ENCODE results near the gene ARHGEF1.
A peak's percentile ranks its signal among the peaks of the same experiment; 100 is the strongest.

ARHGEF1 gene

DNA sequence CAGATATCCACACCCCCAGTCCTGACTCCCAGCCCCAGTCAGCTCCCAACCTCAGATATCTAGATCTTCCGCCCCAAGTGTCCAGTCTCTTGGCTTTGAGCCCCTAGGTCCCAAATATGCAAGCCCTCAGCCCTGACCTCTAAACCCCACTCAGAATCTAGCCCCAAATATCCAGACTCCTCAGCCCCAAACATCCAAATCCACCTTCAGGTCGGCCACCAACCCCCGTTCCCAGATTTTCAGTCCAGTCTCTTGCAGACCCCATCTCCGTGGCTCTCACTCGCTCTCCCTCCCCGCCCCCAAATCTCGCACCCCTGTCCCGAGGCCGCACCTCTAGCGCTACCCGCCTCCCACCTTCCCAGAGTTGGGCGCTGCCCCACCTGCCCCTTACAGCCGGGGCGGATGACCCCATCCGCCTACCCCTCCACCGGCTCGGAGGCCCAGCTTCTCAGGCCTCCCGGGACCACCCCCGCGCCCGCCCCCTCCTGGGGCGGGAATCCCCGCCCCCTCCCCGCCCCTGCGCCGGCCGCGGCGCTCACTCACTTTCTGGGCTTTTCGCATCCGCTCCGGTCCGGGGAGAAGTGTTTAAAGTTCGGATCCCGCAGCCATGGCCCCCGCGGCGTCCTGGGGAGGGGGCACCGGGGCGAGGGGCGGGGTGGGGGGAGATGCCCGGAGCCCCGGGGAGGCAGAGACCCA is 44.7 kb downstream of the ARHGEF1 start:
- Mint-ChIP-seq H3K4me1 (ENCODE audit: low read depth) (peaks cover 21% of the 10 kb centered on the region), H3K4me3 (peak overlapping the region; percentile 81), H3K9me3 (no peaks in the 10 kb centered on the region), H3K27ac (no peak overlapping the region), H3K27me3 (ENCODE audit: low read depth) (peaks cover 23% of the 10 kb centered on the region), H3K36me3 (ENCODE audit: low read depth) (peaks cover 4% of the 10 kb centered on the region)
- no peak for DNase-seq (ENCODE audit: low spot score)

DNA sequence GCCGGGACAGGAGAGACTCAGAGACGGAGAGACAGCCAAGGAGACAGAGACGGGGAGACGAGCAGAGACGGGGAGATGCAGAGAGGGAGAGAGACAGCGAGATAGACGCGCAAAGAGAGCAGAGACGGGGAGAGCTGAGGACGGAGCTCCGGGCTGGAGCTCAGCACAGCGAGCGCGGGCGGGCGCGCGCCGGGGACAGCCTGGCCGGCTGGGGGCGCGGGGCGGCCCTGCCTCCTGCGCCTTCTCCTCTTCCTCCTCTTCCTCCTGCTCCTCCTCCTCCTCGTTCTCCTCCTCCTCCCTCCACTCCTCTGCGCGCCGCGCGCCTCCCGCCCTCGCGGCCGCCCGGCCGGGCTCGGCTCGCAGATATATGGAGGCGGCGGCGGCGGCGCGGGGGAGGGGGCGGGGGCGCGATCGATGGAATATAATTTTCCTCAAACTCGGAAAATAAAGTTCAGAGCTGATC is 45.3 kb downstream of the ARHGEF1 start, which contains the start of gene ERFL:
ERFL (minus strand) TSS at position 229 of the 463 bp plus-strand sequence. CDS start 15,530 bp downstream, outside the sequence.
- peaks cover 18% of the 10 kb centered on the region for H3K4me1 Mint-ChIP-seq (ENCODE audit: low read depth)
- no peaks in the 10 kb centered on the region for H3K9me3 Mint-ChIP-seq
- DNase-seq (ENCODE audit: low spot score): peak; percentile 37
- H3K27me3 Mint-ChIP-seq (ENCODE audit: low read depth): peaks cover 22% of the 10 kb centered on the region
- H3K27ac Mint-ChIP-seq: peak within 1 kb of the TSS; percentile 57
- peaks cover 4% of the 10 kb centered on the region for H3K36me3 Mint-ChIP-seq (ENCODE audit: low read depth)
- H3K4me3 Mint-ChIP-seq: peak within 1 kb of the TSS; percentile 81

DNA sequence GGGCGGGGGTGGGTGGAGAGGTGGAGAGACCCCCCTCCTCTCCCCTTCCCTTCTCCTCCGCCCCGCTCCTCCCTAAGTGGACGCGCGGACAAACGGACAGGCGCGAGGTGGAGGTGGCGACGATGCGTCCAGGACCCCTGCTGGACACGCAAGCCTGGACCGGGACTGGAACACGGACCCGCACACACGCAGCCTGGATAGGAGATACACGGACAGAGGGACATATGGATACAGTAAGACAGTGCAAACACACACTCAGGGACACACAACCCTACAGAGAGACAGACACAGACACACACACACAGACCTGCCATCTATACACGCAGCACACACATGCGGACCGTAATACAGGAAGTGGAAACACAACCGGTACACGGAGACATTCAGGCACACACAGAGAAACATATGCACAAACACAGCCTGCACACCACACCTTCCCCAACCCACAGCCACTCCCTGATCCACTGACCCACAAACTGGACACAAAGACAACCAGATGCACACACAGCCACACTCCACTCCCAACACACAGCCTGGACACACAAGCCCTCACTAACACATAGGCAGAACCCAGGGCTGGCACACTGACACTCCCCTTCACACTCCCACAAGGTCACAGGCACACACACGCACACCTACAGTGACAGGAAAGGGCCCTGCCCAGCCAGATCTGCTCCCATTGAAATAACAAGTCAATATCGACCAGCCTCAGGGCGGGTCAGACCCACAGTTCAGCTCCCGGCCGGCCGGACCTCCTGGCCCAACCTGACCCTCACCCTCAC is 46.0 kb downstream of the ARHGEF1 start:
- H3K27ac Mint-ChIP-seq: peak overlapping the region; percentile 41
- no peaks in the 10 kb centered on the region for H3K9me3 Mint-ChIP-seq
- no peak for DNase-seq (ENCODE audit: low spot score)
- H3K4me1 Mint-ChIP-seq (ENCODE audit: low read depth): peaks cover 21% of the 10 kb centered on the region
- peak overlapping the region; percentile 77 for H3K4me3 Mint-ChIP-seq
- peaks cover 4% of the 10 kb centered on the region for H3K36me3 Mint-ChIP-seq (ENCODE audit: low read depth)
- peaks cover 26% of the 10 kb centered on the region for H3K27me3 Mint-ChIP-seq (ENCODE audit: low read depth)

DNA sequence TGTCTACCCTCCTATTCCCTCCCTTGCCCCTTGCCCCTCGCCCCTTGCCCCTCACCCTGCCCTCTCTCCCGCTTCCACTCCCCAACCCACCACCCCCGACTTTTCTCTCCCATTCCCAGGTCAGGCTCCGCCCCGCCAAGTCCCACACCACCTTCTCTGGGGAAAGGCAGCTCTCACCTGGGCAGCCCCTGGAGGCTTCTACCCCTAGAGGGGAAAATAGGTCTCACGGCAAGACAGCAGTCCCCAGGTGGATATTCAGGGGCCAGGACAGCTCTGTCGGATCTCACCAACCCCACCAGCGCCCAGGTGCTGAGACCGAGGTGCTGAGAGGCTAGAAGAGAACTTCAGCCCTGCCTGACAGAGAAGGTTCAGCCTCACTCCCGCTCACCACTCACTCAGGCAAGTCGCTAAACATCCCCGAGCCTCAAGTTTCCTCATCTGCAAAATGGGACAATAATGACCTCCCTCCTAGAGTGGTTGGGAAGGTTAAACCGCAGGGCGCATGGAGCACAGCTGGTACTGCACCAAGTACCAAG is 46.6 kb downstream of the ARHGEF1 start:
- DNase-seq (ENCODE audit: low spot score): no peak
- peak overlapping the region; percentile 41 for H3K27ac Mint-ChIP-seq
- peaks cover 29% of the 10 kb centered on the region for H3K27me3 Mint-ChIP-seq (ENCODE audit: low read depth)
- peak overlapping the region; percentile 77 for H3K4me3 Mint-ChIP-seq
- no peaks in the 10 kb centered on the region for H3K9me3 Mint-ChIP-seq
- peaks cover 25% of the 10 kb centered on the region for H3K4me1 Mint-ChIP-seq (ENCODE audit: low read depth)
- peaks cover 4% of the 10 kb centered on the region for H3K36me3 Mint-ChIP-seq (ENCODE audit: low read depth)

DNA sequence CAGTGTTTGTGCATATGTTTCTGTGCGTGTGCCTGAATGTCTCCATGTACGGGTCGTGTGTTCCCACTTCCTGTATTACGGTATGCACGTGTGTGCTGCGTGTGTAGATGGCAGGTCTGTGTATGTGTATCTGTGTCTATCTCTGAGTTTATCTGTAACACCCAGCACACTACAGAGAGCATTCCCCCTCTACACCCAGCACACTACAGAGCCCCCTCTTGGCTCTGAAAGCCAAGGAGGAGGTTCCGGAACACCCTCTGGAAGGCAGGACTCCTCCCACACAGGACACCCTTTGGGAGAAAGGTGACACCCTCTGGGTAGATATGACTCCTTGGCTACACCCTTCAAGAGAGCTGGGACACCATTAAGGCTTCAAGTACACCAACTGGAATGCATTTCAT is 47.3 kb downstream of the ARHGEF1 start:
- H3K4me1 Mint-ChIP-seq (ENCODE audit: low read depth): peaks cover 32% of the 10 kb centered on the region

DNA sequence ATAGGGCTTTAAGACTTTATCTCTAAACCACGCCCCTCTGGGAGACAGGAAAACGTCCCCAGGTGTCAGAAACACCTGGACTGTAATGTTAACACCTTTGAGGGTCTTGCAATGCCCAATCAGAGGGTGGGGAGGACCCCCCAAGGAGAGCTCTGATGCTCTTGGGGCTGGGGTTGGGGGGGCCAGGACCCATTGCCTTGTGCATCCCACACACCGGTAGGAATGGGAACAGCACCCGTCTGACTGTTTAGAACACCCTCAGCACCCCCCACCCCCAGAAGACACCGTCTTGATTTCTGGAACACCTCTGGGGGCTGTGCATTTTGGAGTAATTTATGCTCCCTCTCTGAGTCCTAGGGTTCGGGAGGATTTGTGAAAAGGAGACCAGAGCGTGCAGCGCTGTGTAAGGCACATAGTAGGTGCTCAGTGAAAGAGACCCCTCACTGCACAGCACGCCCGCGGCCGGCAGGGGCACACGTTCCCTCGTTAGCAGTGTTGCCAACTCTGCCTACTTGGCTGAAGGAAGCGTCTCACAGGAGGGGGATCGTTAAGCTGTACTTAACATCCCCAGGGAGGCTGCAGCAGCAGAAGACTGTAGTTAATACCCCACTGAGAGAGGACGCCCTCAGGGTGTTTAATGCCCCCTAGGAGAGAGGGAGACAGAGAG is 48.1 kb downstream of the ARHGEF1 start:
- no peak for DNase-seq (ENCODE audit: low spot score)
- H3K4me1 Mint-ChIP-seq (ENCODE audit: low read depth): peaks cover 34% of the 10 kb centered on the region
- peaks cover 37% of the 10 kb centered on the region for H3K27me3 Mint-ChIP-seq (ENCODE audit: low read depth)
- peaks cover 4% of the 10 kb centered on the region for H3K36me3 Mint-ChIP-seq (ENCODE audit: low read depth)
- no peak overlapping the region for H3K27ac Mint-ChIP-seq
- no peaks in the 10 kb centered on the region for H3K9me3 Mint-ChIP-seq
- H3K4me3 Mint-ChIP-seq: no peak overlapping the region

More for the DNA sequence above, 47.3 kb downstream of the ARHGEF1 start:
- Mint-ChIP-seq H3K4me3 (peak overlapping the region; percentile 48), H3K27ac (no peak overlapping the region), H3K27me3 (ENCODE audit: low read depth) (peaks cover 35% of the 10 kb centered on the region), H3K9me3 (no peaks in the 10 kb centered on the region), H3K36me3 (ENCODE audit: low read depth) (peaks cover 4% of the 10 kb centered on the region)
- no peak for DNase-seq (ENCODE audit: low spot score)

DNA sequence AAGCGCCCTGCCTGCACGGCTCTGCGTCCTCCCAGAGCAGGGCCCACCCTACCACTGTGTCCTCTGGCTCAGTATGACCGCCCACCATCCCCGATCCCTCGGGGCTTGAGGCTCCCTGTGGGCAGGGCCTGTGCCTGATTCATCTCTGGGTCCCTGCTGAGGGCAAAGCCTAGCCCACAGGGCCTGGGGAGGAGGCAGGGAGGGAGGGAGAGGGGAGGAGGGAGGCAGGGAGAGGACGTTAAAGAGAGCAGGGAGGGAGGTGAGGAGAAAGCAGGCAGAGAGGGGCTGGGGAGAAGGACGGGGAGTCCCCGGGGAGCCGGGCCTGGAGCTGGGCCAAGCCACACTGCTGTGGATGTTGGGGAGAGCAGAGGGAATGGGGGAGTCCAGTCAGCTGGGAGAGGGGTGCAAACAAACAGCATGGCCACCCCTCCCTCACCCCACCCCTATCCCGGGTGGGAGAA is 49.3 kb downstream of the ARHGEF1 start:
- Mint-ChIP-seq H3K4me3 (no peak overlapping the region), H3K27ac (no peak overlapping the region), H3K4me1 (ENCODE audit: low read depth) (peaks cover 41% of the 10 kb centered on the region), H3K27me3 (ENCODE audit: low read depth) (peaks cover 44% of the 10 kb centered on the region), H3K9me3 (no peaks in the 10 kb centered on the region), H3K36me3 (ENCODE audit: low read depth) (peaks cover 4% of the 10 kb centered on the region)
- no peak for DNase-seq (ENCODE audit: low spot score)

DNA sequence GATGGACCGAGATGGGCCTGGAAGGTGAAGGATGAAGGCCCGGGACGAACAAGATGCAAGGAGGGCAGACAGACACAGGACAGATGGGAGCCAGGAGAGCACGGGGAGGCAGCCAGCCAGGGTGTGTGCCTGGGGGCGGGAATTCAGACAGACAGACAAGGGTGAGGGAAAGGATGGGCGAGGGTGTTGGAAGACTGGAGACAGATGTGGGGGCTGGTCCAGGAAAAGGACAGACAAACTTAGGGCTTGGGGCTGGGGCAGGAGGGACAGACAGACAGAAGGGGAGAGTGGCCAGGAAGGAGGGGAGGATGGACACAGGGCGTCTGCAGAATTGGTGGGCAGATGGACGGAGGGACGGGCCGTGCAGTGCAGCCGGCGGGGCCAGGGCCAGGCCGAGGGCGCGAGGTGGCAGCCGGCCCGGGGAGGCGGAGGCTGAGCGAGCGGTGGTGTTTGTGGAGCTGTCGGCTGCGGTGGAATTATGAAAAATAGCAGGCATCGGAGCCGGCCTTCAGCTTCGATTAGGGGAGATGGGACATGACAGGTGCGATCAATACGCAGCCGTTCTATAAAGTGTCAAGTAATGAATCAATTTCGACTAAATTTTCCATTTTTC is 49.8 kb downstream of the ARHGEF1 start:
- no peak for DNase-seq (ENCODE audit: low spot score)
- Mint-ChIP-seq H3K4me3 (no peak overlapping the region), H3K27me3 (ENCODE audit: low read depth) (peaks cover 46% of the 10 kb centered on the region), H3K27ac (no peak overlapping the region), H3K36me3 (ENCODE audit: low read depth) (peaks cover 4% of the 10 kb centered on the region), H3K9me3 (no peaks in the 10 kb centered on the region), H3K4me1 (ENCODE audit: low read depth) (peaks cover 43% of the 10 kb centered on the region)

DNA sequence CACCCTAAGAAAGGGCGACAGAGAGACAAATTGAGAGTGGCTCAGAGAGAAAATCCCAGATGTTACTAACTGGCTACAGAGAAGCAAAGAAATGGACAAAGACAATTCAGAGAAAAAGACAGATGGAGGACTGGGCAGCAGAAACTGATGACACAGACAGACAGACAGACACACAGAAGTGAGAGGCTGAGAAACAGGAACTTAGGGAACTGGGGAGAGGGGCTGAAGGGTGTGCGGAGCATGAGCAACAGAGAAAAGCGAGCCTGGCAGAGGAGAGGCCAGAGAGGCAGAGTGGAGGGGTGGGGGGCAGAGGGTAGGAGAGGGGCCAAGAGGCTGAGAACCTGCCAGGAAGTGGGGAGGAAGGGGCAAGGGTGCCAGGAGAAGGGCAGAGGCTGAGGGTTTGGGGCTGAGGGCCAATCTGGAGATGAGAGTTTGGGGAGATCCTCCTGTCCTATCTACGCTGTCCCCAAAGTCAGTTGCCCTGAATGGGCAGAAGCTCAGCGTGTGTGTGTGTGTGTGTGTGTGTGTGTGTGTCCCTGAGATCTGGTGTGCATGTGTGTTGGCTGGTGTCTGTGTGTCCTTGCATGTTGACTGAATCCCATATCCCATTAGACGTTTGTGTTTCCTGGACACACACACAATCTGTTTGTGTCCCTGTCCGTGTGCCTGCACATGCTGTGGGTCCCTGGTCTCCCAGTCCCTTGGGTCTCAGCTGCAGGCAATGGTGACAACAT is 50.9 kb downstream of the ARHGEF1 start:
- Mint-ChIP-seq H3K36me3 (ENCODE audit: low read depth) (peaks cover 4% of the 10 kb centered on the region), H3K4me3 (no peak overlapping the region), H3K27ac (peak overlapping the region; percentile 37), H3K27me3 (ENCODE audit: low read depth) (peaks cover 46% of the 10 kb centered on the region), H3K4me1 (ENCODE audit: low read depth) (peaks cover 41% of the 10 kb centered on the region), H3K9me3 (no peaks in the 10 kb centered on the region)
- no peak for DNase-seq (ENCODE audit: low spot score)

DNA sequence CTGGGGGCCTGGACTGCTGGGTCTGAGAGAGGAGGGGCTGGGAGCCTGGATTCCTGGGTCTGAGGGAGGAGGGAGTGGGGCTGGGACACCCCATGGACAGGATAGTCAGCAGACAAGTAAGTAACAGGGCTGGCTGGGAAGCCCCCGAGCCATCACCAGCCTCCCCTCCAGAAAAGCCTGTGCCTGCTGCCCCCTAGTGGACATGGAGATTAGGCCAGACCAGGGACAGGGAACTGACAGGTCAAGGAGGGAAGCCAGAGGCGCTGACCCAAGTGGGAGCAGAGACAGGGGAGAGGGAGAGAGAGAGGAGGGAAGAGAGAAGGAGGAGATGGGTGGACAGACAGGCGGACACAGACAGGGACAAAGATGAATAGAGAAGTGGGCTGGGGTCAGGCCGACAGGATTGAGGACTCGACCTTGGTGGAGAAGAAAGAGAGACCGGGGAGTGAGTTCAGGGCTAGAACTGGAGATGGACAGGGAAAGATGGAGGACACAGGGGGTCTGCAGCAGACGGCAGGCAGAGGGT is 51.9 kb downstream of the ARHGEF1 start:
- peak overlapping the region; percentile 20 for H3K4me3 Mint-ChIP-seq
- peak; percentile 61 for DNase-seq (ENCODE audit: low spot score)
- H3K9me3 Mint-ChIP-seq: no peaks in the 10 kb centered on the region
- peaks cover 42% of the 10 kb centered on the region for H3K27me3 Mint-ChIP-seq (ENCODE audit: low read depth)
- H3K27ac Mint-ChIP-seq: peak overlapping the region; percentile 38
- H3K4me1 Mint-ChIP-seq (ENCODE audit: low read depth): peaks cover 37% of the 10 kb centered on the region
- H3K36me3 Mint-ChIP-seq (ENCODE audit: low read depth): no peaks in the 10 kb centered on the region

DNA sequence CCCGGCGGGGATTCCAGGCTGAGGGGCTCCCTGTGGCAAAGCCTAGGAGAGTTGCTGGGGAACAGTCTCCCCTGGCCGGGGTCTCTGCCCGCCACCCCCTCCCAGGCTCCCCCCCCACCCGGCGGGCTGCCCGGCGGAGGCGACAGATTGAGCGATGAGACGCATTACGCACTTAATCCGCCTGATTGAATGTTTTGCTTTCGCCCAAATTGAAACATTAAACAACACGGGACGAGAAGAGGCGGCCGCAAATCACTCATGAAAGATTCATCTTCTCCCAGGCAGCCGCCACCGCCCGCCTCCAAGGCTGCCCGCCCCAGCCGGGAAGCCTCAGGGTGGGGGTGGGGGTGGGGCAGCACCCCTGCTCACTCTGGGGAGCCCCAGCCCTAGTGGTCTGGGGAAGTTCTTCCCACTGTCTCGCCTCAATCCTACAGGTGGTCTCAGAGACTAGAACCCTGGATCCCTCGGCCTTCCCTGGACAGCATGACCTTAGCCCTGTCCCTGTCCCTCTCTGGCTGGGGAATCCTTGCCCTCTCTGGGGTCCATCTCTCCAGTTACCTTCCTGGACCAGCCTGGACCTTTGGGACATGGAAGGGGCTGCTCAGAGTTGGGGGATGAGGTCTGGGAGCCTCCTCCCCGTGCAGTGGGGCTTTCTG is 52.9 kb downstream of the ARHGEF1 start:
- Mint-ChIP-seq H3K27me3 (ENCODE audit: low read depth) (peaks cover 35% of the 10 kb centered on the region), H3K4me3 (no peak overlapping the region), H3K4me1 (ENCODE audit: low read depth) (peaks cover 30% of the 10 kb centered on the region), H3K27ac (no peak overlapping the region), H3K36me3 (ENCODE audit: low read depth) (no peaks in the 10 kb centered on the region), H3K9me3 (no peaks in the 10 kb centered on the region)
- DNase-seq (ENCODE audit: low spot score): no peak

DNA sequence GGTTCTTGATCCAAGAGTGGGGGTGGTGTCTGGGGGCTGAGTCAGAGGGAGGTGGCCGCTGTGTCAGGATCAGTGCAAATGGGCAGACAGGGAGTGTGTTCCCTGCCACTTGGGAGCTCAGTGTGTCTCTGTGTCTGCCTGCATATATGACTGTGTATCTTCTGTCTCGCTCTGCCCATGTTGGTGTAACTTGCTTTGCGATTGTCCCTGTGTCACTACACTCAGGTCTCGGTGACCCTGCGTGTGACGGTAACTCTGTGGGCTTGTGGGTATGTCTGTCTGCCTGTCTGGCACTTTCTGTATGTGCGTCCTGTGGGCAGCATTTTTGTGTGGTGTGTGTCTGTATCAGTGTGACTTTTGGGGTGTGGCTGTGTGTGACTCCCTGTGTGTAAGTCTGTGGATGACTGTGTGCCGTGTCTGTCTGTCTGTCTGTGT is 53.4 kb downstream of the ARHGEF1 start:
- H3K27me3 Mint-ChIP-seq (ENCODE audit: low read depth): peaks cover 34% of the 10 kb centered on the region
- H3K4me3 Mint-ChIP-seq: no peak overlapping the region
- H3K9me3 Mint-ChIP-seq: no peaks in the 10 kb centered on the region
- no peaks in the 10 kb centered on the region for H3K36me3 Mint-ChIP-seq (ENCODE audit: low read depth)
- H3K27ac Mint-ChIP-seq: no peak overlapping the region
- no peak for DNase-seq (ENCODE audit: low spot score)
- H3K4me1 Mint-ChIP-seq (ENCODE audit: low read depth): peaks cover 30% of the 10 kb centered on the region
